Right lobe of liver (tissue), 6 donors: Measurements from ENCODE around the gene NRIP3. TPM values are rescaled to one million over a fixed set of nuclear protein-coding genes. Genes with fewer than 3 reads are reported as not detected.

Experiments used
- ATAC-seq, 4 donors: fragments of 200-7000 bp; cut with Tn5 transposase; one replicate each; pipeline ENCODE4 v1.9.1; 2020; ENCODE audit warnings: mild to moderate bottlenecking in 4 of 4, moderate library complexity in 4 of 4
- DNase-seq, 3 donors: peaks; one replicate each; pipeline ENCODE4 v3.0.0-alpha.2; 2020
- H3K27ac ChIP-seq, 3 donors: fragments of 200-600 bp; one replicate each; pipeline ENCODE4 v1.8.0; 2022
- H3K27me3 ChIP-seq, 2 donors: fragments of 200-600 bp; one replicate each; pipeline ENCODE4 v1.8.0; 2022
- H3K36me3 ChIP-seq, 4 donors: fragments of 200-600 bp; sonication (generic) in 1 of 4; one replicate each; pipeline versions ENCODE4 v1.5.1 to v1.8.0; 2017 to 2022; ENCODE audit warnings: control low read depth in 1 of 4
- H3K4me1 ChIP-seq, 4 donors: fragments of 200-600 bp; sonication (generic) in 1 of 4; one replicate each; pipeline versions ENCODE4 v1.5.1 to v1.8.0; 2017 to 2022; ENCODE audit warnings: control low read depth in 1 of 4
- H3K4me3 ChIP-seq, 3 donors: fragments of 200-600 bp; one replicate each; pipeline ENCODE4 v1.8.0; 2022
- H3K9me3 ChIP-seq, 4 donors: fragments of 200-600 bp; sonication (generic) in 1 of 4; one replicate each; pipeline versions ENCODE4 v1.5.1 to v1.8.0; 2017 to 2022; ENCODE audit warnings: control low read depth in 1 of 4
- POLR2A ChIP-seq: fragments of 450-650 bp; IDR thresholded peaks from one replicate; pipeline ENCODE4 v1.6.1; 2017; ENCODE audit warnings: antibody characterized with exemption, mild to moderate bottlenecking
- WGBS: methylation state at CpG from one replicate; pipeline ENCODE4 v1.1.6; 2018; ENCODE audit warnings: low coverage, low lambda C conversion rate; ENCODE audit not compliant: insufficient coverage; ENCODE audit errors: missing lambda C conversion rate; 5-methylcytosine and 5-hydroxymethylcytosine counted together
- intact Hi-C, 2 donors: fragments of 100-400 bp; cut with DNase I; formaldehyde crosslinking; loops; one replicate each; pipeline versions ENCODE4 v1.11.2 to v1.14.1; 2022
- total RNA-seq, 6 experiments: library from RNA; depleted of rRNA in 2 of 6; stranded (reverse); fragments of >200 nt in 2 of 6; fragmentation: NEBNext Ultra II Directional in 3 of 6; extraction: Animal tissue kit (Norgen Biotek cat#: 25700) in 3 of 6; gene quantifications; one replicate each; pipeline versions ENCODE4 v1.1.0 to v1.2.4, GENCODE V29; 2016 to 2023
- TF ChIP-seq, protein P1 (sequence below), 4 donors: fragments of 200-600 bp in 3 of 4; fragments of 450-650 bp in 1 of 4; IDR thresholded peaks; one replicate each; pipeline versions ENCODE4 v1.5.1 to v1.8.0; 2016 to 2022; ENCODE audit warnings: antibody characterized with exemption in 4 of 4, mild to moderate bottlenecking in 2 of 4
- donor health status: DM: no; HTN: yes; CAD: no.
- donor health status: DM: no; HTN: no; CAD: no.
- donor health status: DM: no; HTN: no; CAD: no.
- donor health status: DM: no; HTN: yes; CAD: no.
- donor health status: DM: no; HTN: yes; CAD: no.

The NRIP3 gene
- total RNA-seq, 6 experiments from 2014 or later, result 0.31 to 0.84 (median 0.37) TPM; not detected in 2

DNA sequence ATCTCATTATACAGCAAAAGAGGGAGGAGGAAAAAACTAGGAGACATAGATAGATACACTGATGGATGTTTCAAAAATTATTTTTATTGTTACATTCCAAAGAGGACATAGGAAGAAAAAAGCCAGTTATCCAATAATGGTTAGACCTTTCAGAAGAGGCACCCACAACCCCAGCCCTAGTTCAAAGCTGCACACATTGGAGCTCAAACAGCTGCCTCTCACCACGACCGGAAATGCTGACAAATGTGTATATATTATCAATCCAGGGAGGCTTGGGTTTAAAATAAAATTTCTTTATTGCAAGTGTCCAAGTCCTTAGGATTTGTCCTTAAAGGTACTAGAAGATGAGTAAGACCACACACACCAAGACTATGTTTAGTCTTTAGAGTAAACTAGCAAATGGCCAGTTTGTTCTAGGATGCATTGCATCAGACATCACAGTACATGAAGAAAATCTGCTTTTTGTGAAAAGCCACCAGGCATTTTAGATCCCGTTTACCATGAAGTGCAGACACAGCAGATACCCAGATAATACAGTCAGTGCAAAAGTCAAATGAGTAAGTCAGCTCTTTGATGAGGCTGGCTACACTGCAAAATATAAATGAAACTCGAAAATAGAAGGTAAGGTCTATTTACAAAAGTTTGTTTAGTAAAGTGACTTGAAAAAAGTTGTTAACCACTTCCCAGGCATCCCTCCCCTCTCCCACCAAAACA, 56.4 kb downstream of the NRIP3 start:
- no peaks in the 10 kb centered on the region for H3K4me1 ChIP-seq
- no peaks in the 10 kb centered on the region for H3K9me3 ChIP-seq
- no peak overlapping the region for H3K4me3 ChIP-seq
- ATAC-seq, result no peak
- H3K27ac ChIP-seq, result no peak overlapping the region
- intact Hi-C loops, result no loop called here
- H3K36me3 ChIP-seq, result peaks cover 0 to 33% (median 12%) of the 10 kb centered on the region in 4 donors
- TF ChIP-seq POLR2A, result no peak
- TF ChIP-seq, protein P1, sequence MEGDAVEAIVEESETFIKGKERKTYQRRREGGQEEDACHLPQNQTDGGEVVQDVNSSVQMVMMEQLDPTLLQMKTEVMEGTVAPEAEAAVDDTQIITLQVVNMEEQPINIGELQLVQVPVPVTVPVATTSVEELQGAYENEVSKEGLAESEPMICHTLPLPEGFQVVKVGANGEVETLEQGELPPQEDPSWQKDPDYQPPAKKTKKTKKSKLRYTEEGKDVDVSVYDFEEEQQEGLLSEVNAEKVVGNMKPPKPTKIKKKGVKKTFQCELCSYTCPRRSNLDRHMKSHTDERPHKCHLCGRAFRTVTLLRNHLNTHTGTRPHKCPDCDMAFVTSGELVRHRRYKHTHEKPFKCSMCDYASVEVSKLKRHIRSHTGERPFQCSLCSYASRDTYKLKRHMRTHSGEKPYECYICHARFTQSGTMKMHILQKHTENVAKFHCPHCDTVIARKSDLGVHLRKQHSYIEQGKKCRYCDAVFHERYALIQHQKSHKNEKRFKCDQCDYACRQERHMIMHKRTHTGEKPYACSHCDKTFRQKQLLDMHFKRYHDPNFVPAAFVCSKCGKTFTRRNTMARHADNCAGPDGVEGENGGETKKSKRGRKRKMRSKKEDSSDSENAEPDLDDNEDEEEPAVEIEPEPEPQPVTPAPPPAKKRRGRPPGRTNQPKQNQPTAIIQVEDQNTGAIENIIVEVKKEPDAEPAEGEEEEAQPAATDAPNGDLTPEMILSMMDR (IDR thresholded peaks at IDR 0.05), result no peak
- H3K27me3 ChIP-seq, result no peaks in the 10 kb centered on the region
- no peak for DNase-seq
- WGBS, result 71% methylated on average over 4 of the region's 4 CpGs

DNA sequence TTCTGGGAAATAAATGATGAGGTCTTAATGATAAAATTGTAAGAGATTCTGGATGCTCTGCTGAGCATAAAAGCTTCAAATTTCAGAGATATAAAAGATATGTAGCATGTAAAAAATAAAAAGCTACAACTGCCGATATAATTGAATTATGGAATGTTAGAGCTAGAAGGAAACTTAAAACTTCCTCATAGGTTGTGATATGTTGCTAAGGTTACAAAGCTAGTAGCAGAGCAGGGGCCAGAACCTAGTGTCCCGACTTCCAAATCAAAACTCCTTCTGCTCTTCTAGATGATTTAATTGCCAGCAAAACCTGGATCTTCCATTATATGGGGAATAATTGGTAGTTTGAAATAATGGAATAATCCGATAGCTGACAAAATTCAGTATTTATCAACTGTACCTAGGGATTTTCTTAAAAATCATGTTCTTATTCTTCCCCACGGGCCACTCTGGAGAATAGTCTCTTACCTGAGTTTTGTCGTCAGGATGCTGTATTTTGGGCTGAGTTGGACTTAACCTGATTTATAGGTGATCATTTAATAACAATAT, 61.2 kb downstream of the NRIP3 start, which contains the start of gene ASCL3:
ASCL3 (minus strand) TSS at position 499 of the 549 bp plus-strand sequence. CDS start 4,855 bp downstream, outside the sequence.
- Histone ChIP-seq H3K4me3 (no peak within 1 kb of the TSS), H3K9me3 (no peaks in the 10 kb centered on the region), H3K4me1 (no peaks in the 10 kb centered on the region), H3K27ac (no peak within 1 kb of the TSS), H3K36me3 (peaks cover 0 to 8% (median 2%) of the 10 kb centered on the region in 4 donors), H3K27me3 (no peaks in the 10 kb centered on the region)
- ATAC-seq (no peak), DNase-seq (no peak)
- intact Hi-C loops, result no loop called here
- WGBS, result 70% methylated on average over 5 of the region's 5 CpGs
- TF ChIP-seq, protein P1 (IDR thresholded peaks at IDR 0.05), result no peak
- TF ChIP-seq POLR2A, result no peak

DNA sequence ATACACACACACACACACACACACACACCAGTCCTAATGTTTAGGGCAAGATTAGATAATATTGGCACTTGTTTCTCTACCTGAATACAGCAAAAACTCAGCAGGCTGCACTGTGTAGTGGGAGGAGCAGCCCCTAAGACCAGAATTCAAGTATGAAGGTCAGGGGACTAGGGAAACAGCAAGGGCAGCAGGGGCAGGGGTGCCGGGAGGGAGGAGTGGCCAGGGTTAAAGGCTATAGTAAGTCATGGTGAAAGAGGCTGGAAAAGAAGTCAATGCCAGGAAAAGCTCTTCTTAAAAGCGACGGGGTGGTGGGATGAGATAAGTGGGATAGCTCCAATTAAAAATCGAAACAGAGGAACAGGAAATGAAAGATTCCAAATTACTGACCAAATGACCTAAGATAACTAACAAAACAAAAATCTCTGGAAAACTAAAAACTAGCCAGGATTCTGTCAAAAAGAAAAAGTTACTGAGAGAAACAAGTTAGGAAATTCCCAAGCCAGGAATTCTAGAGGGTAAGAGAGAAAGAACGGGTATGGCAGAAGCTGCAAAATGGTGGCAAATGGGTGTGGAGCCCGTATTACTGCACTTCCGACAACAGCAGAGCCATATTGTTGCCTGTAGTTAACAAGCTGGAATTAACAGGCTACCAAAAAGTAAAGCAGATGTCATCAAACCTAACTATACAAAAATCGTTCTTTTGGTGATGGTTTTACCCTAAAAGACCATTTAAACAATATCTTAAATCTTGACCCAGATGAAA, 62.3 kb downstream of the NRIP3 start:
- intact Hi-C loops, result no loop called here
- 39% methylated on average over 8 of the region's 8 CpGs for WGBS
- H3K9me3 ChIP-seq, result no peaks in the 10 kb centered on the region
- no peak overlapping the region for H3K27ac ChIP-seq
- H3K27me3 ChIP-seq, result no peaks in the 10 kb centered on the region
- DNase-seq, result no peak
- H3K4me1 ChIP-seq, result no peaks in the 10 kb centered on the region
- peak; percentile 44 to 83 (median 58) for ATAC-seq
- H3K36me3 ChIP-seq, result no peaks in the 10 kb centered on the region
- H3K4me3 ChIP-seq, result no peak overlapping the region
- no peak for TF ChIP-seq POLR2A
- TF ChIP-seq, protein P1 (IDR thresholded peaks at IDR 0.05), result no peak

DNA sequence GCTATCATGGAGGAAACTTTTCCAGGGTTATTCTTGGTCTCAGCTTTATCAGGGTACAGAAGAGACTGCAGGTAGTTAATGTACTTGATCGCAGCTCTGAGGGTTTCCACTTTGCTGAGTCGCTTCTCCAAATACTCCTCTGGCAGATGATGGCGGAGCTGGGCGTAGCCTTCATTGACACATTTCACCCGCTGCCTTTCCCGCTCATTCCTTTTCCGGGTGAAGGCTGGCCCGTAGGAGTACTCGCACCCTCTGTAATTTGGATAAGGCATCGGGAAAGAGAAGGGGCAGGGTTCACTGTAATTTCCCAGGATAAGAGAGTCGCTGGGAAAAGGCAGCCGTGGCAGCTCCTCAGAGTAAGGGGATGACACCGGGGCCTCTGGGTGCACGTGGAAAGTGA, 66.1 kb downstream of the NRIP3 start:
- Histone ChIP-seq H3K27ac (no peak overlapping the region), H3K36me3 (no peaks in the 10 kb centered on the region), H3K4me3 (no peak overlapping the region), H3K4me1 (no peaks in the 10 kb centered on the region), H3K27me3 (no peaks in the 10 kb centered on the region), H3K9me3 (no peaks in the 10 kb centered on the region)
- intact Hi-C loops, result no loop called here
- DNase-seq (no peak), ATAC-seq (no peak)
- WGBS, result 84% methylated on average over 13 of the region's 14 CpGs
- no peak for TF ChIP-seq POLR2A
- TF ChIP-seq, protein P1 (IDR thresholded peaks at IDR 0.05), result no peak
